CD4-positive, alpha-beta T cell treated with Interleukin-12 subunit alpha and Interleukin-12 subunit beta, for 1 hour (primary cell): ENCODE measurements around the gene FAM120AOS.

Experiments used
- DNase-seq: peaks from one replicate; pipeline ENCODE4 v3.0.0-alpha.2; 2020

Gene FAM120AOS

GRCh38 chr9:93436655-93437407 is 16.6 kb downstream of the FAM120AOS start:
- DNase-seq, result no peak

- no peak for DNase-seq
Measured at GRCh38 chr9:93436218-93436617, 17.2 kb downstream of the FAM120AOS start.

GRCh38 chr9:93435386-93435785 is 18.0 kb downstream of the FAM120AOS start:
- DNase-seq, result no peak

GRCh38 chr9:93434056-93434455 is 19.3 kb downstream of the FAM120AOS start:
- no peak for DNase-seq

- DNase-seq, result no peak
Measured at GRCh38 chr9:93432964-93433363, 20.4 kb downstream of the FAM120AOS start.

GRCh38 chr9:93431539-93432105 is 21.8 kb downstream of the FAM120AOS start:
- DNase-seq, result no peak

GRCh38 chr9:93427655-93428379 is 25.6 kb downstream of the FAM120AOS start:
- no peak for DNase-seq

GRCh38 chr9:93422977-93423616 is 30.3 kb downstream of the FAM120AOS start:
- DNase-seq, result no peak

- no peak for DNase-seq
Measured at GRCh38 chr9:93419023-93419422, 34.4 kb downstream of the FAM120AOS start.

- DNase-seq, result no peak
Measured at GRCh38 chr9:93417538-93417937, 35.8 kb downstream of the FAM120AOS start.

- DNase-seq, result no peak
Measured at GRCh38 chr9:93416530-93417235, 36.7 kb downstream of the FAM120AOS start.

- no peak for DNase-seq
Measured at GRCh38 chr9:93415176-93415690, 38.1 kb downstream of the FAM120AOS start.

GRCh38 chr9:93413530-93413929 is 39.9 kb downstream of the FAM120AOS start:
- no peak for DNase-seq

GRCh38 chr9:93406371-93406770 is 47.0 kb downstream of the FAM120AOS start:
- no peak for DNase-seq

GRCh38 chr9:93398471-93398870 is 54.9 kb downstream of the FAM120AOS start:
- DNase-seq, result no peak

- no peak for DNase-seq
Measured at GRCh38 chr9:93397661-93398373, 55.6 kb downstream of the FAM120AOS start.
